Gastroesophageal sphincter (tissue), 3 donors: ENCODE measurements around the gene SH3BP2.

Experiments
- CTCF ChIP-seq, 4 experiments: fragments of 200-600 bp in 2 of 4; fragments of 450-650 bp in 2 of 4; sonication (generic) in 1 of 4; IDR thresholded peaks; one replicate each; pipeline ENCODE4 v1.5.1; 2017 to 2019; ENCODE audit warnings: antibody characterized with exemption in 4 of 4, mild to moderate bottlenecking in 2 of 4, moderate library complexity in 2 of 4
- EP300 ChIP-seq: sonication (generic); formaldehyde crosslinking; IDR thresholded peaks from one replicate; pipeline ENCODE4 v1.6.1; 2017; ENCODE audit warnings: antibody characterized with exemption, mild to moderate bottlenecking
- POLR2A ChIP-seq, 2 donors: fragments of 450-650 bp; IDR thresholded peaks; one replicate each; pipeline ENCODE4 v1.6.1; 2017; ENCODE audit warnings: antibody characterized with exemption in 2 of 2, mild to moderate bottlenecking in 2 of 2, moderate library complexity in 1 of 2
- POLR2AphosphoS5 ChIP-seq: sonication (generic); formaldehyde crosslinking; IDR thresholded peaks from one replicate; pipeline ENCODE4 v1.6.1; 2017; ENCODE audit warnings: antibody characterized with exemption

- no peak for TF ChIP-seq POLR2AphosphoS5
- no peak for TF ChIP-seq CTCF (IDR thresholded peaks at IDR 0.05)
- no peak for TF ChIP-seq POLR2A (IDR thresholded peaks at IDR 0.05)
- TF ChIP-seq EP300, result no peak
These were observed 3.5 kb upstream of the SH3BP2 start for GRCh38 chr4:2789351-2789750.
